ENCODE results near the gene ADARB2.

GRCh38 chr10:1434912-1435692 lies 302.2 kb downstream of the ADARB2 start:
- TF ChIP-seq POLR2AphosphoS5 (IDR thresholded peaks at IDR 0.05; ENCODE audit: low read depth) = no peak
- no peak for TF ChIP-seq CTCF (IDR thresholded peaks at IDR 0.05; ENCODE audit: insufficient read depth, low read length)
- no peak for TF ChIP-seq GABPA (IDR thresholded peaks at IDR 0.05; ENCODE audit: low read depth)
- no peak for TF ChIP-seq REST (IDR thresholded peaks at IDR 0.05; ENCODE audit: insufficient replicate concordance, low read depth)

Measured in HL-60 (cell line).